SK-N-SH (cell line): ENCODE measurements around the gene FGGY. TPM values are rescaled to one million over a fixed set of nuclear protein-coding genes. Genes with fewer than 3 reads are reported as not detected.

Experiments used
- CTCF ChIA-PET: fragments of 300-600, 350-600 bp; formaldehyde crosslinking; extraction: SDS; loops from one replicate; lab custom pipeline; 2021; lab: Yijun Ruan, JAX
- POLR2A ChIA-PET: fragments of 350-600 bp; sonication (Branson Sonifier 250); formaldehyde crosslinking; extraction: SDS; loops from one replicate; lab custom pipeline; 2020; ENCODE audit warnings: antibody characterized with exemption, inconsistent platforms; lab: Yijun Ruan, JAX
- DNase-seq: peaks from one replicate; pipeline ENCODE4 v3.0.0; 2012
- H2AFZ ChIP-seq: fragments of 200-600 bp; sonication (generic); 2 replicates; pipeline ENCODE4 v1.8.1; 2016; ENCODE audit warnings: antibody characterized with exemption, mild to moderate bottlenecking, low read depth
- H3F3A ChIP-seq: fragments of 200-600 bp; sonication (generic); replicated peaks from 2 replicates; pipeline ENCODE3; 2016; ENCODE audit warnings: antibody characterized with exemption, mild to moderate bottlenecking; ENCODE audit not compliant: insufficient read depth
- H3K27ac ChIP-seq, 2 experiments: fragments of 200-500 bp in 1 of 2; fragments of 200-600 bp in 1 of 2; sonication (Bioruptor generic) in 1 of 2; sonication (generic), shearing (Covaris generic) in 1 of 2; 2 replicates each; pipeline versions ENCODE4 v1.5.1 to v1.6.1; 2014 to 2016; ENCODE audit warnings: low read depth in 2 of 2, inconsistent platforms in 1 of 2, low read length in 1 of 2, mild to moderate bottlenecking in 1 of 2, mixed read lengths in 1 of 2
- H3K27me3 ChIP-seq: fragments of 200-600 bp; sonication (generic), shearing (Covaris generic); 2 replicates; pipeline ENCODE4 v1.6.1; 2016; ENCODE audit warnings: mixed run types; ENCODE audit not compliant: insufficient read depth
- H3K36me3 ChIP-seq, 2 experiments: fragments of 200-500 bp in 1 of 2; fragments of 200-600 bp in 1 of 2; sonication (Bioruptor generic) in 1 of 2; sonication (generic) in 1 of 2; replicated peaks in 1 of 2; 2 replicates each; pipeline versions ENCODE3 to v1.5.1; 2014 to 2016; ENCODE audit warnings: low read length in 1 of 2, mild to moderate bottlenecking in 1 of 2; ENCODE audit not compliant: insufficient read depth in 2 of 2, control insufficient read depth in 1 of 2
- H3K4me1 ChIP-seq, 2 experiments: fragments of 200-500 bp in 1 of 2; fragments of 200-600 bp in 1 of 2; sonication (Bioruptor generic) in 1 of 2; sonication (generic), shearing (Covaris generic) in 1 of 2; 2 replicates each; pipeline versions ENCODE4 v1.5.1 to v1.6.1; 2014 to 2016; ENCODE audit warnings: low read depth in 1 of 2, low read length in 1 of 2, mixed run types in 1 of 2; ENCODE audit not compliant: insufficient read depth in 2 of 2, control insufficient read depth in 1 of 2
- H3K4me2 ChIP-seq: fragments of 200-600 bp; sonication (generic), shearing (Covaris generic); 2 replicates; pipeline ENCODE4 v1.6.1; 2017; ENCODE audit warnings: mixed run types
- H3K4me3 ChIP-seq, 2 experiments: fragments of 200-500 bp in 1 of 2; fragments of 200-600 bp in 1 of 2; sonication (Bioruptor generic) in 1 of 2; sonication (generic), shearing (Covaris generic) in 1 of 2; 2 replicates each; pipeline versions ENCODE4 v1.5.1 to v1.8.1; 2014 to 2016; ENCODE audit warnings: low read depth in 2 of 2, inconsistent platforms in 1 of 2, low read length in 1 of 2, mild to moderate bottlenecking in 1 of 2, mixed read lengths in 1 of 2, moderate library complexity in 1 of 2
- H3K79me2 ChIP-seq: fragments of 200-600 bp; sonication (generic); 2 replicates; pipeline ENCODE4 v1.8.1; 2017; ENCODE audit warnings: mild to moderate bottlenecking; ENCODE audit not compliant: insufficient read depth
- H3K9ac ChIP-seq: fragments of 200-600 bp; sonication (generic); 2 replicates; pipeline ENCODE4 v1.6.1; 2017; ENCODE audit warnings: mixed run types
- H3K9me2 ChIP-seq: fragments of 200-600 bp; sonication (generic); 2 replicates; pipeline ENCODE4 v1.6.1; 2017; ENCODE audit warnings: mixed run types
- H3K9me3 ChIP-seq: fragments of 200-600 bp; sonication (generic); 2 replicates; pipeline ENCODE4 v1.6.1; 2017; ENCODE audit warnings: mixed run types, mild to moderate bottlenecking, moderate library complexity
- H4K20me1 ChIP-seq: fragments of 200-600 bp; sonication (generic); 2 replicates; pipeline ENCODE4 v1.6.1; 2017; ENCODE audit warnings: mild to moderate bottlenecking, mixed run types; ENCODE audit not compliant: insufficient read depth
- EP300 ChIP-seq, 2 experiments: IDR thresholded peaks; 2 replicates each; pipeline versions ENCODE4 v1.4.0 to v1.6.1; 2012; ENCODE audit warnings: borderline replicate concordance in 1 of 2, low read depth in 1 of 2, low read length in 1 of 2
- GABPA ChIP-seq: IDR thresholded peaks from 2 replicates; pipeline ENCODE4 v1.4.0; 2012; ENCODE audit warnings: low read depth, mild to moderate bottlenecking
- GATA2 ChIP-seq: sonication (generic); formaldehyde crosslinking; IDR thresholded peaks from 2 replicates; pipeline ENCODE4 v1.5.0; 2020; ENCODE audit warnings: mild to moderate bottlenecking, missing genetic modification reagents
- MXI1 ChIP-seq: IDR thresholded peaks from 2 replicates; pipeline ENCODE4 v1.6.1; 2012; ENCODE audit warnings: mild to moderate bottlenecking, low read depth, low read length, improper control_type of control experiment
- NFIC ChIP-seq: IDR thresholded peaks from 2 replicates; pipeline ENCODE4 v1.4.0; 2012; ENCODE audit warnings: borderline replicate concordance
- RAD21 ChIP-seq: IDR thresholded peaks from 2 replicates; pipeline ENCODE4 v1.6.1; 2012; ENCODE audit warnings: mild to moderate bottlenecking, low read length
- RCOR1 ChIP-seq: fragments of 150-350 bp; IDR thresholded peaks from 2 replicates; pipeline ENCODE4 v1.6.1; 2017; ENCODE audit warnings: antibody characterized with exemption, low read length
- RFX5 ChIP-seq: IDR thresholded peaks from 2 replicates; pipeline ENCODE4 v1.6.1; 2012; ENCODE audit warnings: mild to moderate bottlenecking, improper control_type of control experiment, low read length
- TAF1 ChIP-seq: IDR thresholded peaks from 2 replicates; pipeline ENCODE4 v1.6.1; 2012; ENCODE audit warnings: low read depth, mild to moderate bottlenecking, low read length, moderate library complexity, borderline replicate concordance
- TEAD4 ChIP-seq: IDR thresholded peaks from 2 replicates; pipeline ENCODE4 v1.4.0; 2012; ENCODE audit warnings: mild to moderate bottlenecking, borderline replicate concordance; ENCODE audit not compliant: insufficient read depth
- WGBS: methylation state at CpG from one replicate; pipeline ENCODE4 v1.1.6; 2017; ENCODE audit warnings: low lambda C conversion rate; 5-methylcytosine and 5-hydroxymethylcytosine counted together
- polyA plus RNA-seq, 3 experiments: library from polyadenylated mRNA; depleted of rRNA; stranded (reverse); fragments of >200 nt; gene quantifications; 2 replicates each; pipeline ENCODE4 v1.2.3, GENCODE V29; 2012
- TF ChIP-seq, protein P1 (sequence below): IDR thresholded peaks from 2 replicates; pipeline ENCODE4 v1.6.1; 2012; ENCODE audit warnings: mild to moderate bottlenecking, low read depth, low read length, moderate library complexity
- TF ChIP-seq, protein P2 (sequence below): fragments of 150-350 bp; IDR thresholded peaks from 2 replicates; pipeline ENCODE4 v1.6.1; 2016; ENCODE audit warnings: mild to moderate bottlenecking, low read depth, low read length
- TF ChIP-seq, protein P3 (sequence below): IDR thresholded peaks from 2 replicates; pipeline ENCODE4 v1.4.0; 2012; ENCODE audit warnings: low read depth, borderline replicate concordance
- TF ChIP-seq, protein P4 (sequence below): IDR thresholded peaks from 2 replicates; pipeline ENCODE4 v1.4.0; 2012; ENCODE audit warnings: low read depth
- TF ChIP-seq, protein P5 (sequence below): fragments of 150-350 bp; IDR thresholded peaks from 2 replicates; pipeline ENCODE4 v1.6.1; 2017; ENCODE audit warnings: antibody characterized with exemption, low read length, low read depth, borderline replicate concordance
- TF ChIP-seq, protein P6 (sequence below): IDR thresholded peaks from 2 replicates; pipeline ENCODE4; 2012
- TF ChIP-seq, protein P7 (sequence below): fragments of 200-600 bp; sonication (generic); IDR thresholded peaks from 2 replicates; pipeline ENCODE4 v1.6.1; 2017; ENCODE audit warnings: antibody characterized with exemption, mild to moderate bottlenecking, moderate library complexity

FGGY gene
- polyA plus RNA-seq, 1 of the 3 experiments (the other 2 are of a cell fraction), result 10.3 TPM

DNA sequence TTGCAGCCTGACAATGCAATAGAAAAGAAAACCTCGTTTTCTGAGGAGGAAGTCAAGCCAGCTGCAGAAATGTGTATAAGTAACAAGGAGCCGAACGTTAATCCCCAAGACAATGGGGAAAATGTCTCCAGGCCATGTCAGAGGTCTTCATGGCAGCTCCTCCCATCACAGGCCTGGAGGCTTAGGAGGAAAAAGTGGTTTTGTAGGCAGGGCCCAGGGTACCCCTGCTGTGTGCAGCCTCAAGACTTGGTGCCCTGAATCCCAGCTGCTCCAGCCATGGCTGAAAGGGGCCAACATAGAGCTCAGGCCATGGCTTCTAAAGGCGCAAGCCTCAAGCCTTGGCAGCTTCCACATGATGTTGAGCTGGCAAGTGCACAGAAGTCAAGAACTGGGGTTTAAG, 439.9 kb downstream of the FGGY start:
- Histone ChIP-seq H3K27me3 (no peaks in the 10 kb centered on the region), H3K9me3 (no peaks in the 10 kb centered on the region; the same call in 1 of the 2 replicates), H3K79me2 (no peaks in the 10 kb centered on the region), H3K9ac (no peak overlapping the region), H3K9me2 (no peaks in the 10 kb centered on the region), H3K4me3 (no peak overlapping the region), H3K36me3 (no peaks in the 10 kb centered on the region), H3K4me1 (peaks cover 3 to 18% of the 10 kb centered on the region in 2 experiments), H2AFZ (no peak overlapping the region), H3K27ac (no peak overlapping the region), H3F3A (peaks cover 6% of the 10 kb centered on the region), H4K20me1 (no peaks in the 10 kb centered on the region), H3K4me2 (no peak overlapping the region)
- TF ChIP-seq TAF1 (no peak), RCOR1 (no peak), RAD21 (no peak), GABPA (no peak), GATA2 (CRISPR knock-in tag) (no peak), TEAD4 (no peak), MXI1 (no peak), NFIC (no peak), RFX5 (no peak), EP300 (IDR thresholded peaks at IDR 0.05; ENCODE audit: borderline replicate concordance in 1 of 2, low read depth in 1 of 2, low read length in 1 of 2) (no peak)
- TF ChIP-seq, protein P1, sequence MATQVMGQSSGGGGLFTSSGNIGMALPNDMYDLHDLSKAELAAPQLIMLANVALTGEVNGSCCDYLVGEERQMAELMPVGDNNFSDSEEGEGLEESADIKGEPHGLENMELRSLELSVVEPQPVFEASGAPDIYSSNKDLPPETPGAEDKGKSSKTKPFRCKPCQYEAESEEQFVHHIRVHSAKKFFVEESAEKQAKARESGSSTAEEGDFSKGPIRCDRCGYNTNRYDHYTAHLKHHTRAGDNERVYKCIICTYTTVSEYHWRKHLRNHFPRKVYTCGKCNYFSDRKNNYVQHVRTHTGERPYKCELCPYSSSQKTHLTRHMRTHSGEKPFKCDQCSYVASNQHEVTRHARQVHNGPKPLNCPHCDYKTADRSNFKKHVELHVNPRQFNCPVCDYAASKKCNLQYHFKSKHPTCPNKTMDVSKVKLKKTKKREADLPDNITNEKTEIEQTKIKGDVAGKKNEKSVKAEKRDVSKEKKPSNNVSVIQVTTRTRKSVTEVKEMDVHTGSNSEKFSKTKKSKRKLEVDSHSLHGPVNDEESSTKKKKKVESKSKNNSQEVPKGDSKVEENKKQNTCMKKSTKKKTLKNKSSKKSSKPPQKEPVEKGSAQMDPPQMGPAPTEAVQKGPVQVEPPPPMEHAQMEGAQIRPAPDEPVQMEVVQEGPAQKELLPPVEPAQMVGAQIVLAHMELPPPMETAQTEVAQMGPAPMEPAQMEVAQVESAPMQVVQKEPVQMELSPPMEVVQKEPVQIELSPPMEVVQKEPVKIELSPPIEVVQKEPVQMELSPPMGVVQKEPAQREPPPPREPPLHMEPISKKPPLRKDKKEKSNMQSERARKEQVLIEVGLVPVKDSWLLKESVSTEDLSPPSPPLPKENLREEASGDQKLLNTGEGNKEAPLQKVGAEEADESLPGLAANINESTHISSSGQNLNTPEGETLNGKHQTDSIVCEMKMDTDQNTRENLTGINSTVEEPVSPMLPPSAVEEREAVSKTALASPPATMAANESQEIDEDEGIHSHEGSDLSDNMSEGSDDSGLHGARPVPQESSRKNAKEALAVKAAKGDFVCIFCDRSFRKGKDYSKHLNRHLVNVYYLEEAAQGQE, result no peak
- TF ChIP-seq, protein P2, sequence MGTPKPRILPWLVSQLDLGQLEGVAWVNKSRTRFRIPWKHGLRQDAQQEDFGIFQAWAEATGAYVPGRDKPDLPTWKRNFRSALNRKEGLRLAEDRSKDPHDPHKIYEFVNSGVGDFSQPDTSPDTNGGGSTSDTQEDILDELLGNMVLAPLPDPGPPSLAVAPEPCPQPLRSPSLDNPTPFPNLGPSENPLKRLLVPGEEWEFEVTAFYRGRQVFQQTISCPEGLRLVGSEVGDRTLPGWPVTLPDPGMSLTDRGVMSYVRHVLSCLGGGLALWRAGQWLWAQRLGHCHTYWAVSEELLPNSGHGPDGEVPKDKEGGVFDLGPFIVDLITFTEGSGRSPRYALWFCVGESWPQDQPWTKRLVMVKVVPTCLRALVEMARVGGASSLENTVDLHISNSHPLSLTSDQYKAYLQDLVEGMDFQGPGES, result no peak
- TF ChIP-seq, protein P3, sequence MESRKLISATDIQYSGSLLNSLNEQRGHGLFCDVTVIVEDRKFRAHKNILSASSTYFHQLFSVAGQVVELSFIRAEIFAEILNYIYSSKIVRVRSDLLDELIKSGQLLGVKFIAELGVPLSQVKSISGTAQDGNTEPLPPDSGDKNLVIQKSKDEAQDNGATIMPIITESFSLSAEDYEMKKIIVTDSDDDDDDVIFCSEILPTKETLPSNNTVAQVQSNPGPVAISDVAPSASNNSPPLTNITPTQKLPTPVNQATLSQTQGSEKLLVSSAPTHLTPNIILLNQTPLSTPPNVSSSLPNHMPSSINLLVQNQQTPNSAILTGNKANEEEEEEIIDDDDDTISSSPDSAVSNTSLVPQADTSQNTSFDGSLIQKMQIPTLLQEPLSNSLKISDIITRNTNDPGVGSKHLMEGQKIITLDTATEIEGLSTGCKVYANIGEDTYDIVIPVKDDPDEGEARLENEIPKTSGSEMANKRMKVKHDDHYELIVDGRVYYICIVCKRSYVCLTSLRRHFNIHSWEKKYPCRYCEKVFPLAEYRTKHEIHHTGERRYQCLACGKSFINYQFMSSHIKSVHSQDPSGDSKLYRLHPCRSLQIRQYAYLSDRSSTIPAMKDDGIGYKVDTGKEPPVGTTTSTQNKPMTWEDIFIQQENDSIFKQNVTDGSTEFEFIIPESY, result no peak
- TF ChIP-seq, protein P4, sequence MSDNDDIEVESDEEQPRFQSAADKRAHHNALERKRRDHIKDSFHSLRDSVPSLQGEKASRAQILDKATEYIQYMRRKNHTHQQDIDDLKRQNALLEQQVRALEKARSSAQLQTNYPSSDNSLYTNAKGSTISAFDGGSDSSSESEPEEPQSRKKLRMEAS, result no peak
- TF ChIP-seq, protein P5, sequence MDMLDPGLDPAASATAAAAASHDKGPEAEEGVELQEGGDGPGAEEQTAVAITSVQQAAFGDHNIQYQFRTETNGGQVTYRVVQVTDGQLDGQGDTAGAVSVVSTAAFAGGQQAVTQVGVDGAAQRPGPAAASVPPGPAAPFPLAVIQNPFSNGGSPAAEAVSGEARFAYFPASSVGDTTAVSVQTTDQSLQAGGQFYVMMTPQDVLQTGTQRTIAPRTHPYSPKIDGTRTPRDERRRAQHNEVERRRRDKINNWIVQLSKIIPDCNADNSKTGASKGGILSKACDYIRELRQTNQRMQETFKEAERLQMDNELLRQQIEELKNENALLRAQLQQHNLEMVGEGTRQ, result no peak
- TF ChIP-seq, protein P6, sequence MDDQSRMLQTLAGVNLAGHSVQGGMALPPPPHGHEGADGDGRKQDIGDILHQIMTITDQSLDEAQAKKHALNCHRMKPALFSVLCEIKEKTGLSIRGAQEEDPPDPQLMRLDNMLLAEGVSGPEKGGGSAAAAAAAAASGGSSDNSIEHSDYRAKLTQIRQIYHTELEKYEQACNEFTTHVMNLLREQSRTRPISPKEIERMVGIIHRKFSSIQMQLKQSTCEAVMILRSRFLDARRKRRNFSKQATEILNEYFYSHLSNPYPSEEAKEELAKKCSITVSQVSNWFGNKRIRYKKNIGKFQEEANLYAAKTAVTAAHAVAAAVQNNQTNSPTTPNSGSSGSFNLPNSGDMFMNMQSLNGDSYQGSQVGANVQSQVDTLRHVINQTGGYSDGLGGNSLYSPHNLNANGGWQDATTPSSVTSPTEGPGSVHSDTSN, result no peak
- TF ChIP-seq, protein P7, sequence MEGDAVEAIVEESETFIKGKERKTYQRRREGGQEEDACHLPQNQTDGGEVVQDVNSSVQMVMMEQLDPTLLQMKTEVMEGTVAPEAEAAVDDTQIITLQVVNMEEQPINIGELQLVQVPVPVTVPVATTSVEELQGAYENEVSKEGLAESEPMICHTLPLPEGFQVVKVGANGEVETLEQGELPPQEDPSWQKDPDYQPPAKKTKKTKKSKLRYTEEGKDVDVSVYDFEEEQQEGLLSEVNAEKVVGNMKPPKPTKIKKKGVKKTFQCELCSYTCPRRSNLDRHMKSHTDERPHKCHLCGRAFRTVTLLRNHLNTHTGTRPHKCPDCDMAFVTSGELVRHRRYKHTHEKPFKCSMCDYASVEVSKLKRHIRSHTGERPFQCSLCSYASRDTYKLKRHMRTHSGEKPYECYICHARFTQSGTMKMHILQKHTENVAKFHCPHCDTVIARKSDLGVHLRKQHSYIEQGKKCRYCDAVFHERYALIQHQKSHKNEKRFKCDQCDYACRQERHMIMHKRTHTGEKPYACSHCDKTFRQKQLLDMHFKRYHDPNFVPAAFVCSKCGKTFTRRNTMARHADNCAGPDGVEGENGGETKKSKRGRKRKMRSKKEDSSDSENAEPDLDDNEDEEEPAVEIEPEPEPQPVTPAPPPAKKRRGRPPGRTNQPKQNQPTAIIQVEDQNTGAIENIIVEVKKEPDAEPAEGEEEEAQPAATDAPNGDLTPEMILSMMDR, result no peak
- ChIA-PET CTCF (interaction anchor here (0.7 kb wide), 1 partner anchor 996 kb away, joined by 3 read pairs; no protein-coding TSS in a partner anchor), POLR2A (no interaction called here)
- DNase-seq, result no peak
- 92% methylated on average over 3 of the region's 4 CpGs for WGBS
